Right atrium auricular region (tissue), 2 donors: ENCODE measurements around the gene SLC7A5. TPM values are rescaled to one million over a fixed set of nuclear protein-coding genes. Genes with fewer than 3 reads are reported as not detected.
A peak's percentile ranks its signal among the peaks of the same experiment; 100 is the strongest.
"Not testable (repeated sequence)": the region's sequence is repeated elsewhere in the genome, so short reads cannot be mapped to it uniquely, and the experiment has no call there.

Source experiments
- DNase-seq: peaks from one replicate; pipeline ENCODE4 v3.0.0-alpha.2; 2019; ENCODE audit warnings: low spot score
- H3K27ac ChIP-seq, 2 donors: fragments of 200-600 bp; sonication (generic); 1 replicate in 1 of 2; 2 replicates in 1 of 2; pipeline ENCODE4 v1.5.1; 2016 to 2019
- H3K27me3 ChIP-seq, 2 donors: fragments of 200-600 bp; sonication (generic); one replicate each; pipeline versions ENCODE4 v1.5.1 to v1.6.0; 2017 to 2019
- H3K36me3 ChIP-seq: fragments of 200-600 bp; sonication (generic); one replicate; pipeline ENCODE4 v1.5.1; 2016
- H3K4me1 ChIP-seq, 2 donors: fragments of 200-600 bp; sonication (generic); one replicate each; pipeline versions ENCODE4 v1.5.1 to v1.6.0; 2017 to 2019
- H3K4me3 ChIP-seq, 2 donors: fragments of 200-600 bp; sonication (generic); 1 replicate in 1 of 2; 2 replicates in 1 of 2; pipeline ENCODE4 v1.5.1; 2017 to 2019; ENCODE audit warnings: mild to moderate bottlenecking in 1 of 2, moderate library complexity in 1 of 2
- H3K9me3 ChIP-seq, 2 donors: fragments of 200-600 bp; sonication (generic); one replicate each; pipeline ENCODE4 v1.5.1; 2019
- CTCF ChIP-seq, 2 donors: fragments of 200-600 bp; sonication (generic); IDR thresholded peaks; one replicate each; pipeline ENCODE4 v1.5.1; 2019; ENCODE audit warnings: antibody characterized with exemption in 2 of 2
- total RNA-seq, 2 donors: library from RNA; depleted of rRNA; stranded (reverse); fragments of >200 nt; gene quantifications; one replicate each; pipeline ENCODE4 v1.1.0, GENCODE V29; 2016

The SLC7A5 gene
- total RNA-seq, 2 donors from 2014 or later, result 5.8 to 12.8 TPM

- Histone ChIP-seq H3K9me3 (no peaks in the 10 kb centered on the region), H3K27ac (no peak overlapping the region), H3K4me3 (no peak overlapping the region), H3K4me1 (peaks cover 0 to 5% of the 10 kb centered on the region in 2 donors), H3K27me3 (no peaks in the 10 kb centered on the region), H3K36me3 (no peaks in the 10 kb centered on the region)
- no peak for TF ChIP-seq CTCF (IDR thresholded peaks at IDR 0.05)
- no peak for DNase-seq
Measured at GRCh38 chr16:87895641-87896141, 26.4 kb upstream of the SLC7A5 start.

GRCh38 chr16:87894005-87894404 is 24.7 kb upstream of the SLC7A5 start:
- H3K4me1 ChIP-seq, DNase-seq: not testable (repeated sequence)
- peak overlapping the region; percentile 51 to 62 for H3K27ac ChIP-seq

GRCh38 chr16:87891764-87892163 is 22.5 kb upstream of the SLC7A5 start:
- H3K36me3 ChIP-seq, result no peaks in the 10 kb centered on the region
- H3K27me3 ChIP-seq, result no peaks in the 10 kb centered on the region
- no peak for DNase-seq
- H3K4me1 ChIP-seq, result peaks cover 0 to 5% of the 10 kb centered on the region in 2 donors
- TF ChIP-seq CTCF (IDR thresholded peaks at IDR 0.05), result no peak
- H3K4me3 ChIP-seq, result no peak overlapping the region
- H3K9me3 ChIP-seq, result no peaks in the 10 kb centered on the region
- H3K27ac ChIP-seq, result no peak overlapping the region

More at GRCh38 chr16:87894005-87894404, 24.7 kb upstream of the SLC7A5 start:
- not testable (repeated sequence) for H3K4me3 ChIP-seq, H3K27me3 ChIP-seq, H3K9me3 ChIP-seq, H3K36me3 ChIP-seq

- not testable (repeated sequence) for DNase-seq
Measured at GRCh38 chr16:87889762-87890161, 20.5 kb upstream of the SLC7A5 start.

GRCh38 chr16:87888346-87888745 is 19.0 kb upstream of the SLC7A5 start:
- H3K4me1 ChIP-seq, H3K9me3 ChIP-seq, H3K4me3 ChIP-seq, H3K27ac ChIP-seq, H3K27me3 ChIP-seq, DNase-seq, H3K36me3 ChIP-seq: not testable (repeated sequence)

More at GRCh38 chr16:87889762-87890161, 20.5 kb upstream of the SLC7A5 start:
- not testable (repeated sequence) for H3K9me3 ChIP-seq, H3K4me3 ChIP-seq, H3K27ac ChIP-seq, H3K27me3 ChIP-seq, H3K36me3 ChIP-seq, H3K4me1 ChIP-seq

- not testable (repeated sequence) for H3K9me3 ChIP-seq, DNase-seq, H3K4me1 ChIP-seq, H3K4me3 ChIP-seq, H3K36me3 ChIP-seq, H3K27ac ChIP-seq, H3K27me3 ChIP-seq
Measured at GRCh38 chr16:87887931-87888330, 18.6 kb upstream of the SLC7A5 start.

GRCh38 chr16:87885371-87885967 is 16.2 kb upstream of the SLC7A5 start:
- H3K4me3 ChIP-seq, H3K4me1 ChIP-seq, H3K36me3 ChIP-seq, H3K27me3 ChIP-seq, H3K9me3 ChIP-seq, DNase-seq: not testable (repeated sequence)
- peak overlapping the region in 1 of 2 donors; percentile 23 for H3K27ac ChIP-seq

- TF ChIP-seq CTCF (IDR thresholded peaks at IDR 0.05), result no peak
- DNase-seq, result no peak
- H3K9me3 ChIP-seq, result no peaks in the 10 kb centered on the region
- H3K36me3 ChIP-seq, result no peaks in the 10 kb centered on the region
- no peaks in the 10 kb centered on the region for H3K27me3 ChIP-seq
- no peak overlapping the region for H3K4me3 ChIP-seq
- H3K4me1 ChIP-seq, result no peaks in the 10 kb centered on the region
- no peak overlapping the region for H3K27ac ChIP-seq
Measured at GRCh38 chr16:87882436-87883019, 13.2 kb upstream of the SLC7A5 start.
